SK-N-SH treated with all-trans-retinoic acid at 6 μM for 48 hours (cell line): ENCODE measurements around the gene TMX4.

Source experiments
- ATAC-seq: fragments of 200-7000 bp; cut with Tn5 transposase; 3 replicates; pipeline ENCODE4 v1.9.1; 2020; ENCODE audit warnings: mild to moderate bottlenecking, moderate library complexity
- ARNTL ChIP-seq: fragments of 450-650 bp; formaldehyde crosslinking; IDR thresholded peaks from 2 replicates; pipeline ENCODE4 v1.5.0; 2020; ENCODE audit warnings: low read depth, mild to moderate bottlenecking, moderate library complexity, borderline replicate concordance
- BACH2 ChIP-seq: fragments of 250-450 bp; sonication (Bioruptor Pico); IDR thresholded peaks from 2 replicates; pipeline ENCODE4 v1.9.0; 2021; ENCODE audit warnings: mild to moderate bottlenecking, borderline replicate concordance
- CSDC2 ChIP-seq: fragments of 250-450 bp; sonication (Bioruptor Pico); IDR thresholded peaks from 2 replicates; pipeline ENCODE4 v1.5.0; 2020; ENCODE audit warnings: mild to moderate bottlenecking, moderate library complexity
- ESRRG ChIP-seq: fragments of 250-450 bp; sonication (Bioruptor Pico); IDR thresholded peaks from 2 replicates; pipeline ENCODE4 v1.6.1; 2021; ENCODE audit warnings: mild to moderate bottlenecking
- GLIS3 ChIP-seq: fragments of 250-450 bp; sonication (Bioruptor Pico); IDR thresholded peaks from 2 replicates; pipeline ENCODE4 v1.5.0; 2020; ENCODE audit warnings: mild to moderate bottlenecking, moderate library complexity
- ISL1 ChIP-seq: fragments of 250-450 bp; sonication (Bioruptor Pico); IDR thresholded peaks from 2 replicates; pipeline ENCODE4 v2.1.2; 2022; ENCODE audit warnings: mild to moderate bottlenecking, moderate library complexity
- OSR1 ChIP-seq: fragments of 250-450 bp; sonication (Bioruptor Pico); IDR thresholded peaks from 2 replicates; pipeline ENCODE4 v1.8.0; 2022; ENCODE audit warnings: moderate library complexity, mild to moderate bottlenecking, inconsistent platforms
- PPARA ChIP-seq: fragments of 250-450 bp; sonication (Bioruptor Pico); IDR thresholded peaks from 2 replicates; pipeline ENCODE4 v1.5.0; 2020; ENCODE audit warnings: mild to moderate bottlenecking, borderline replicate concordance
- RARB ChIP-seq: fragments of 250-450 bp; sonication (Bioruptor Pico); IDR thresholded peaks from 2 replicates; pipeline ENCODE4 v1.8.0; 2021; ENCODE audit warnings: mild to moderate bottlenecking, moderate library complexity
- SNAI2 ChIP-seq: fragments of 250-450 bp; sonication (Bioruptor Pico); IDR thresholded peaks from 2 replicates; pipeline ENCODE4 v1.5.0; 2020; ENCODE audit warnings: mild to moderate bottlenecking, moderate library complexity
- TCF4 ChIP-seq: fragments of 250-450 bp; sonication (Bioruptor Pico); IDR thresholded peaks from 2 replicates; pipeline ENCODE4 v1.8.0; 2021; ENCODE audit warnings: mild to moderate bottlenecking, moderate library complexity, borderline replicate concordance
- TOX ChIP-seq: fragments of 250-450 bp; sonication (Bioruptor Pico); IDR thresholded peaks from 2 replicates; pipeline ENCODE4 v1.8.0; 2021; ENCODE audit warnings: mild to moderate bottlenecking, moderate library complexity, borderline replicate concordance
- ZC3H10 ChIP-seq: fragments of 250-450 bp; sonication (Bioruptor Pico); IDR thresholded peaks from 2 replicates; pipeline ENCODE4 v1.5.1; 2021; ENCODE audit warnings: mild to moderate bottlenecking, moderate library complexity
- ZFP3 ChIP-seq: fragments of 250-450 bp; sonication (Bioruptor Pico); IDR thresholded peaks from 2 replicates; pipeline ENCODE4 v1.5.0; 2020; ENCODE audit warnings: mild to moderate bottlenecking, moderate library complexity
- ZFP30 ChIP-seq: fragments of 450-650 bp; formaldehyde crosslinking; IDR thresholded peaks from 2 replicates; pipeline ENCODE4 v1.5.0; 2022; ENCODE audit warnings: mild to moderate bottlenecking, moderate library complexity
- ZNF565 ChIP-seq: fragments of 450-650 bp; formaldehyde crosslinking; conservative IDR thresholded peaks from 2 replicates; pipeline ENCODE4 v1.5.0; 2020; ENCODE audit warnings: low read depth, mild to moderate bottlenecking, moderate library complexity
- ZNF70 ChIP-seq: fragments of 450-650 bp; formaldehyde crosslinking; IDR thresholded peaks from 2 replicates; pipeline ENCODE4 v1.5.0; 2020; ENCODE audit warnings: mild to moderate bottlenecking, moderate library complexity
- ZNF8 ChIP-seq: fragments of 450-650 bp; formaldehyde crosslinking; IDR thresholded peaks from 2 replicates; pipeline ENCODE4 v1.5.0; 2020; ENCODE audit warnings: mild to moderate bottlenecking, moderate library complexity
- TF ChIP-seq, protein P1 (sequence below): fragments of 250-450 bp; sonication (Bioruptor Pico); IDR thresholded peaks from 2 replicates; pipeline ENCODE4 v1.5.0; 2020; ENCODE audit warnings: mild to moderate bottlenecking, moderate library complexity
- TF ChIP-seq, protein P2 (sequence below): fragments of 250-450 bp; sonication (Bioruptor Pico); IDR thresholded peaks from 2 replicates; pipeline ENCODE4 v1.5.1; 2020; ENCODE audit warnings: low read depth, mild to moderate bottlenecking, moderate library complexity
- TF ChIP-seq, protein P3 (sequence below): fragments of 250-450 bp; sonication (Bioruptor Pico); IDR thresholded peaks from 2 replicates; pipeline ENCODE4 v1.8.0; 2021; ENCODE audit warnings: low read depth, mild to moderate bottlenecking, moderate library complexity, borderline replicate concordance
- TF ChIP-seq, protein P4 (sequence below): fragments of 250-450 bp; sonication (Bioruptor Pico); IDR thresholded peaks from 2 replicates; pipeline ENCODE4 v1.5.1; 2021; ENCODE audit warnings: mild to moderate bottlenecking, moderate library complexity
- TF ChIP-seq, protein P5 (sequence below): fragments of 250-450 bp; sonication (Bioruptor Pico); IDR thresholded peaks from 2 replicates; pipeline ENCODE4 v1.8.0; 2020; ENCODE audit warnings: mild to moderate bottlenecking, moderate library complexity, borderline replicate concordance

The TMX4 gene, protein sequence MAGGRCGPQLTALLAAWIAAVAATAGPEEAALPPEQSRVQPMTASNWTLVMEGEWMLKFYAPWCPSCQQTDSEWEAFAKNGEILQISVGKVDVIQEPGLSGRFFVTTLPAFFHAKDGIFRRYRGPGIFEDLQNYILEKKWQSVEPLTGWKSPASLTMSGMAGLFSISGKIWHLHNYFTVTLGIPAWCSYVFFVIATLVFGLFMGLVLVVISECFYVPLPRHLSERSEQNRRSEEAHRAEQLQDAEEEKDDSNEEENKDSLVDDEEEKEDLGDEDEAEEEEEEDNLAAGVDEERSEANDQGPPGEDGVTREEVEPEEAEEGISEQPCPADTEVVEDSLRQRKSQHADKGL

DNA sequence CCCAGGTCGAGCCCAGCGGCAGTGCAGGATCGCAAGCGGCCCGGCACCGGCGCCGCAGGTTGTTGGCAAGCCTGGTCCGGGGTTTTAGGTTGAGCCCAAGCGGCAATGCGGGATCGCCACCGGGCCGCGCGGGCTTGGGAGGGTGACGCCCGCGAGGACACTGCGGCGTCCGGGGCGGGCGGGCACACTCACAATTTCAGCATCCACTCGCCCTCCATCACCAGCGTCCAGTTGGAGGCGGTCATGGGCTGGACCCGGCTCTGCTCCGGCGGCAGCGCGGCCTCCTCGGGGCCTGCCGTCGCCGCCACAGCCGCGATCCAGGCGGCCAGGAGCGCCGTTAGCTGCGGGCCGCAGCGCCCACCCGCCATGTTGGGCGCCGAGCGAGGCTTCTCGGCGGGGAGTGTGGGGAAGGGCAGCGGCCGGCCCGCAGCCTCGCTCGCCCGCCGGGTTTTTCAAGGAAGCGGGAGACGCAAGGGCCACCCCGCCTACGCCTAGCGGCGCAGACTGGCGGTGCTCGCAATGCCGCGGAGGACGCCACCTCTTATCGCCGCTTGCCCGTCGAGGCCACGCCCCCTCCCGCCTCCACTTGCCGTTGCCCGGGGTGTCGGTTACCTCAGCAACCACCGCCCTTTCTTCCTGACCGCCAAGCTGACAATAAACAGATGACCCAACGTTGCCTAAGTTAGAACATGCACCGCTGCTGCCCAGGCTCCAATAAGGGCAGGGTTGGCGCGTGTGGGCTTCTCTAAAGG is at the start of gene TMX4:
TMX4 (minus strand) TSS at position 516 of the 752 bp plus-strand sequence; CDS start at position 368, 148 bp downstream.
- TF ChIP-seq TCF4 (CRISPR knock-in tag): peak; percentile 90
- no peak for TF ChIP-seq ZNF565 (CRISPR knock-in tag)
- TF ChIP-seq, protein P1, sequence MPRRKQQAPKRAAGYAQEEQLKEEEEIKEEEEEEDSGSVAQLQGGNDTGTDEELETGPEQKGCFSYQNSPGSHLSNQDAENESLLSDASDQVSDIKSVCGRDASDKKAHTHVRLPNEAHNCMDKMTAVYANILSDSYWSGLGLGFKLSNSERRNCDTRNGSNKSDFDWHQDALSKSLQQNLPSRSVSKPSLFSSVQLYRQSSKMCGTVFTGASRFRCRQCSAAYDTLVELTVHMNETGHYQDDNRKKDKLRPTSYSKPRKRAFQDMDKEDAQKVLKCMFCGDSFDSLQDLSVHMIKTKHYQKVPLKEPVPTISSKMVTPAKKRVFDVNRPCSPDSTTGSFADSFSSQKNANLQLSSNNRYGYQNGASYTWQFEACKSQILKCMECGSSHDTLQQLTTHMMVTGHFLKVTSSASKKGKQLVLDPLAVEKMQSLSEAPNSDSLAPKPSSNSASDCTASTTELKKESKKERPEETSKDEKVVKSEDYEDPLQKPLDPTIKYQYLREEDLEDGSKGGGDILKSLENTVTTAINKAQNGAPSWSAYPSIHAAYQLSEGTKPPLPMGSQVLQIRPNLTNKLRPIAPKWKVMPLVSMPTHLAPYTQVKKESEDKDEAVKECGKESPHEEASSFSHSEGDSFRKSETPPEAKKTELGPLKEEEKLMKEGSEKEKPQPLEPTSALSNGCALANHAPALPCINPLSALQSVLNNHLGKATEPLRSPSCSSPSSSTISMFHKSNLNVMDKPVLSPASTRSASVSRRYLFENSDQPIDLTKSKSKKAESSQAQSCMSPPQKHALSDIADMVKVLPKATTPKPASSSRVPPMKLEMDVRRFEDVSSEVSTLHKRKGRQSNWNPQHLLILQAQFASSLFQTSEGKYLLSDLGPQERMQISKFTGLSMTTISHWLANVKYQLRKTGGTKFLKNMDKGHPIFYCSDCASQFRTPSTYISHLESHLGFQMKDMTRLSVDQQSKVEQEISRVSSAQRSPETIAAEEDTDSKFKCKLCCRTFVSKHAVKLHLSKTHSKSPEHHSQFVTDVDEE (CRISPR knock-in tag): peak; percentile 61; the same call in 1 of the 2 replicates
- TF ChIP-seq, all 23 proteins: peak for 2
- ATAC-seq: peak; percentile 94

DNA sequence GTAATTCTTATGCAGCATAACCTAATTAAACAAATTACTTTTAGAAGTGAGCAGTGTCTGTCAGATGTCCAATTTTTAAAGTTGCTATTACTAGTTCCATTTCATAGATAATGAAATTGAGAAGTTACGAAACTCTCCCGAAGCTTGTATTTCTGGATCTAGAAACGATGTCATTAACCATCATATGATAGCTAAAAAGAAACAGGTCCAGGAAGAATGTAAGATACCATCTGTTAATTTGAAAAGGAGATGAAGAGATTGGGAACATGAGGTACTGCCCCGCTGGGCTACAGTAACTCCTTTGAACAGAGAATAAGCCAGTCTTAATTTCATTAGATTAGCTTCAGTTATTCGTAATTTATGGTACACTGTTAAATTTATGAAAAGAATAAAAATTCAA is 47.5 kb upstream of the TMX4 start:
- peak; percentile 83 for ATAC-seq
- no peak for TF ChIP-seq ARNTL (CRISPR knock-in tag)
- TF ChIP-seq ISL1: peak; percentile 99
- TF ChIP-seq CSDC2 (CRISPR knock-in tag): no peak
- TF ChIP-seq, protein P2, sequence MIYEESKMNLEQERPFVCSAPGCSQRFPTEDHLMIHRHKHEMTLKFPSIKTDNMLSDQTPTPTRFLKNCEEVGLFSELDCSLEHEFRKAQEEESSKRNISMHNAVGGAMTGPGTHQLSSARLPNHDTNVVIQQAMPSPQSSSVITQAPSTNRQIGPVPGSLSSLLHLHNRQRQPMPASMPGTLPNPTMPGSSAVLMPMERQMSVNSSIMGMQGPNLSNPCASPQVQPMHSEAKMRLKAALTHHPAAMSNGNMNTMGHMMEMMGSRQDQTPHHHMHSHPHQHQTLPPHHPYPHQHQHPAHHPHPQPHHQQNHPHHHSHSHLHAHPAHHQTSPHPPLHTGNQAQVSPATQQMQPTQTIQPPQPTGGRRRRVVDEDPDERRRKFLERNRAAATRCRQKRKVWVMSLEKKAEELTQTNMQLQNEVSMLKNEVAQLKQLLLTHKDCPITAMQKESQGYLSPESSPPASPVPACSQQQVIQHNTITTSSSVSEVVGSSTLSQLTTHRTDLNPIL: peak; percentile 85
- no peak for TF ChIP-seq ZFP3 (CRISPR knock-in tag)
- TF ChIP-seq OSR1 (CRISPR knock-in tag): no peak
- TF ChIP-seq, protein P1 (CRISPR knock-in tag): no peak
- TF ChIP-seq, protein P3, sequence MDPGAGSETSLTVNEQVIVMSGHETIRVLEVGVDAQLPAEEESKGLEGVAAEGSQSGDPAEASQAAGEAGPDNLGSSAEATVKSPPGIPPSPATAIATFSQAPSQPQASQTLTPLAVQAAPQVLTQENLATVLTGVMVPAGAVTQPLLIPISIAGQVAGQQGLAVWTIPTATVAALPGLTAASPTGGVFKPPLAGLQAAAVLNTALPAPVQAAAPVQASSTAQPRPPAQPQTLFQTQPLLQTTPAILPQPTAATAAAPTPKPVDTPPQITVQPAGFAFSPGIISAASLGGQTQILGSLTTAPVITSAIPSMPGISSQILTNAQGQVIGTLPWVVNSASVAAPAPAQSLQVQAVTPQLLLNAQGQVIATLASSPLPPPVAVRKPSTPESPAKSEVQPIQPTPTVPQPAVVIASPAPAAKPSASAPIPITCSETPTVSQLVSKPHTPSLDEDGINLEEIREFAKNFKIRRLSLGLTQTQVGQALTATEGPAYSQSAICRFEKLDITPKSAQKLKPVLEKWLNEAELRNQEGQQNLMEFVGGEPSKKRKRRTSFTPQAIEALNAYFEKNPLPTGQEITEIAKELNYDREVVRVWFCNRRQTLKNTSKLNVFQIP (CRISPR knock-in tag): 0 out of 2 replicates have a peak, but pooled peaks have one; percentile 77
- TF ChIP-seq ZNF8 (CRISPR knock-in tag): no peak
- peak; percentile 93 for TF ChIP-seq TOX (CRISPR knock-in tag)
- TF ChIP-seq TCF4 (CRISPR knock-in tag): peak; percentile 90; the same call in 1 of the 2 replicates
- TF ChIP-seq ZNF565 (CRISPR knock-in tag): no peak
- TF ChIP-seq ESRRG (CRISPR knock-in tag): 0 out of 2 replicates have a peak, but pooled peaks have one; percentile 69
- TF ChIP-seq GLIS3 (CRISPR knock-in tag): no peak
- TF ChIP-seq BACH2: no peak
- no peak for TF ChIP-seq PPARA (CRISPR knock-in tag)
- no peak for TF ChIP-seq ZNF70 (CRISPR knock-in tag)
- TF ChIP-seq SNAI2 (CRISPR knock-in tag): peak; percentile 41; the same call in 1 of the 2 replicates
- TF ChIP-seq, protein P4, sequence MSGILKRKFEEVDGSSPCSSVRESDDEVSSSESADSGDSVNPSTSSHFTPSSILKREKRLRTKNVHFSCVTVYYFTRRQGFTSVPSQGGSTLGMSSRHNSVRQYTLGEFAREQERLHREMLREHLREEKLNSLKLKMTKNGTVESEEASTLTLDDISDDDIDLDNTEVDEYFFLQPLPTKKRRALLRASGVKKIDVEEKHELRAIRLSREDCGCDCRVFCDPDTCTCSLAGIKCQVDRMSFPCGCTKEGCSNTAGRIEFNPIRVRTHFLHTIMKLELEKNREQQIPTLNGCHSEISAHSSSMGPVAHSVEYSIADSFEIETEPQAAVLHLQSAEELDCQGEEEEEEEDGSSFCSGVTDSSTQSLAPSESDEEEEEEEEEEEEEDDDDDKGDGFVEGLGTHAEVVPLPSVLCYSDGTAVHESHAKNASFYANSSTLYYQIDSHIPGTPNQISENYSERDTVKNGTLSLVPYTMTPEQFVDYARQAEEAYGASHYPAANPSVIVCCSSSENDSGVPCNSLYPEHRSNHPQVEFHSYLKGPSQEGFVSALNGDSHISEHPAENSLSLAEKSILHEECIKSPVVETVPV (CRISPR knock-in tag): peak; percentile 92; the same call in 1 of the 2 replicates
- TF ChIP-seq ZC3H10 (CRISPR knock-in tag): peak; percentile 98
- TF ChIP-seq RARB (CRISPR knock-in tag): peak; percentile 92; the same call in 1 of the 2 replicates
- TF ChIP-seq ZFP30 (CRISPR knock-in tag): no peak
- TF ChIP-seq, protein P5, sequence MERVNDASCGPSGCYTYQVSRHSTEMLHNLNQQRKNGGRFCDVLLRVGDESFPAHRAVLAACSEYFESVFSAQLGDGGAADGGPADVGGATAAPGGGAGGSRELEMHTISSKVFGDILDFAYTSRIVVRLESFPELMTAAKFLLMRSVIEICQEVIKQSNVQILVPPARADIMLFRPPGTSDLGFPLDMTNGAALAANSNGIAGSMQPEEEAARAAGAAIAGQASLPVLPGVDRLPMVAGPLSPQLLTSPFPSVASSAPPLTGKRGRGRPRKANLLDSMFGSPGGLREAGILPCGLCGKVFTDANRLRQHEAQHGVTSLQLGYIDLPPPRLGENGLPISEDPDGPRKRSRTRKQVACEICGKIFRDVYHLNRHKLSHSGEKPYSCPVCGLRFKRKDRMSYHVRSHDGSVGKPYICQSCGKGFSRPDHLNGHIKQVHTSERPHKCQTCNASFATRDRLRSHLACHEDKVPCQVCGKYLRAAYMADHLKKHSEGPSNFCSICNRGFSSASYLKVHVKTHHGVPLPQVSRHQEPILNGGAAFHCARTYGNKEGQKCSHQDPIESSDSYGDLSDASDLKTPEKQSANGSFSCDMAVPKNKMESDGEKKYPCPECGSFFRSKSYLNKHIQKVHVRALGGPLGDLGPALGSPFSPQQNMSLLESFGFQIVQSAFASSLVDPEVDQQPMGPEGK (CRISPR knock-in tag): peak; percentile 98
